Ovary (tissue), 3 donors: Measurements from ENCODE around the gene SAP30L.

ENCODE experiments used
- CTCF ChIP-seq, 3 donors: fragments of 450-650 bp in 2 of 3; fragments of 200-600 bp in 1 of 3; IDR thresholded peaks; one replicate each; pipeline versions ENCODE4 v1.5.1 to v1.8.0; 2016 to 2022; ENCODE audit warnings: antibody characterized with exemption in 3 of 3, mild to moderate bottlenecking in 1 of 3
- EP300 ChIP-seq: sonication (generic); formaldehyde crosslinking; IDR thresholded peaks from one replicate; pipeline ENCODE4 v1.6.1; 2017; ENCODE audit warnings: antibody characterized with exemption
- POLR2A ChIP-seq: fragments of 450-650 bp; IDR thresholded peaks from one replicate; pipeline ENCODE4 v1.6.1; 2017; ENCODE audit warnings: antibody characterized with exemption, mild to moderate bottlenecking, moderate library complexity
- donor health status: DM: no; HTN: no; CAD: no.

GRCh38 chr5:154459015-154459414 is 13.2 kb downstream of the SAP30L start:
- no peak for TF ChIP-seq CTCF (IDR thresholded peaks at IDR 0.05)
- TF ChIP-seq POLR2A, result no peak
- no peak for TF ChIP-seq EP300
